ENCODE measurements around the gene SEMG1. TPM values are rescaled to one million over a fixed set of nuclear protein-coding genes. Genes with fewer than 3 reads are reported as not detected.

The SEMG1 gene
- polyA plus RNA-seq, 1 donor (not counting 4 experiments of a cell fraction or from before 2014, with no cell fraction given): not detected

GRCh38 chr20:45209924-45210323 lies 3.1 kb downstream of the SEMG1 start:
- Histone ChIP-seq H3K9me3 (ENCODE audit: control insufficient read depth, low read depth, low read length) (no peaks in the 10 kb centered on the region), H3K79me2 (ENCODE audit: control insufficient read depth, insufficient read depth, low read length) (no peaks in the 10 kb centered on the region), H3K4me1 (ENCODE audit: control insufficient read depth, extremely low read depth, insufficient read depth, low read length) (no peaks in the 10 kb centered on the region), H2AFZ (ENCODE audit: control insufficient read depth, low read length) (no peak overlapping the region), H3K9ac (ENCODE audit: control insufficient read depth, extremely low read depth, insufficient read depth, low read length) (no peak overlapping the region), H3K4me2 (ENCODE audit: control insufficient read depth, extremely low read depth, insufficient read depth, low read depth, low read length) (no peak overlapping the region), H4K20me1 (ENCODE audit: control insufficient read depth, extremely low read depth, insufficient read depth, low read length) (no peaks in the 10 kb centered on the region), H3K36me3 (ENCODE audit: control insufficient read depth in 2 of 2, extremely low read depth in 1 of 2, insufficient read depth in 2 of 2, low read length in 2 of 2) (no peaks in the 10 kb centered on the region), H3K27me3 (ENCODE audit: control insufficient read depth, extremely low read depth, insufficient read depth, low read length) (no peaks in the 10 kb centered on the region), H3K27ac (ENCODE audit: control insufficient read depth, insufficient read depth, low read length) (no peak overlapping the region), H3K9me1 (ENCODE audit: control insufficient read depth, extremely low read depth, insufficient read depth, low read length) (no peaks in the 10 kb centered on the region), H3K4me3 (ENCODE audit: control insufficient read depth in 2 of 3, extremely low read depth in 1 of 3, insufficient read depth in 2 of 3, low read depth in 1 of 3, low read length in 3 of 3) (no peak overlapping the region)
- DNase-seq (ENCODE audit: low read depth, low spot score): no peak
- TF ChIP-seq CTCF (optimal IDR thresholded peaks at IDR 0.05 in 1 of 3, IDR thresholded peaks at IDR 0.05 in 1 of 3, conservative IDR thresholded peaks at IDR 0.05 in 1 of 3; ENCODE audit: extremely low read depth in 1 of 3, insufficient read depth in 2 of 3, low read length in 3 of 3): no peak
- FAIRE-seq: no peak
- dilution Hi-C loops (cut with MboI; ENCODE audit: extremely low pct_ligation_motif_present, low sequenced_read_pairs): no loop called here

DNA sequence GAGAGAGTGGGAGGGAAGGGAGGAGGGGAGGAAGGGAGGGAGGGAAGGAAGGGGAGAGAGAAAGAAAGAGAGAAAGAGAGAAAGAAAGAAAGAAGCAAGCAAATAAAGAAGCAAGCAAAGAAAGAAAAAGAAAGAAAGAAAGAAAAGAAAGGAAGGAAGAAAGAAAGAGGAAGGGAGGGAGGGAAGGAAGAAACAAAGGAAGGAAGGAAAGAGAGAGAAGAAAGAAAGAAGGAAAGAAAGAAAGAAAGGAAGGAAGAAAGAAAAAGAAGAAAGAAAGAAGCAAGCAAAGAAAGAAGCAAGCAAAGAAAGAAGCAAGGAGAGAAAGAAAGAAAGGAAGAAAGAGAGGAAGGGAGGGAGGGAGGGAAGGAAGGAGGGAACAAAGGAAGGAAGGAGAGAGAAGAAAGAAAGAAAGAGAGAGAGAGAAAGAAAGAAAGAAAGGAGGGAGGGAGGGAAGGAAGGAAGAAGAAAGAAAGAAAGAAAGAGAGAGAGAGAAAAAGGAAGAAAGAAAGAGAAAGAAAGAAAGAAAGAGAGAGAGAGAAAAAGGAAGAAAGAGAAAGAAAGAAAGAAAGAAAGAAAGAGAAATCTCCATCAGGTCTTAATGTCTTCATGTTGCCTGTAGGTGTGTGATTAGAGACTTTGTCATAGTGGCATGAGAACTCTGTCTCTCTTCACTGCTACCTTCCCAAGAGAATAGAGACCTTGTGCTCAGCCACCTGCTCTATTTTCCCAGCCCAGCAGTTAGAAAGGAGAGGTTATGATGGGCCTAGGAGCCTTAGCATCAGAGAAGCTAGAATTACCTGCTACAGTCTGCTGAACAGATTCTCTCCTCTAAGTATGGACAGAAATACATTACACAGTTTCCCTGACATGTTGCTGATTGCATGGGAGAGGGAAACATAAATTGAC lies 5.0 kb downstream of the SEMG1 start:
- Histone ChIP-seq H3K9ac (ENCODE audit: control insufficient read depth, extremely low read depth, insufficient read depth, low read length) (no peak overlapping the region), H3K9me3 (ENCODE audit: control insufficient read depth, low read depth, low read length) (no peaks in the 10 kb centered on the region), H4K20me1 (ENCODE audit: control insufficient read depth, extremely low read depth, insufficient read depth, low read length) (no peaks in the 10 kb centered on the region), H3K4me2 (ENCODE audit: control insufficient read depth, extremely low read depth, insufficient read depth, low read depth, low read length) (no peak overlapping the region), H3K27me3 (ENCODE audit: control insufficient read depth, extremely low read depth, insufficient read depth, low read length) (no peaks in the 10 kb centered on the region), H3K27ac (ENCODE audit: control insufficient read depth, insufficient read depth, low read length) (no peak overlapping the region), H3K4me3 (ENCODE audit: control insufficient read depth in 2 of 3, extremely low read depth in 1 of 3, insufficient read depth in 2 of 3, low read depth in 1 of 3, low read length in 3 of 3) (no peak overlapping the region), H3K4me1 (ENCODE audit: control insufficient read depth, extremely low read depth, insufficient read depth, low read length) (no peaks in the 10 kb centered on the region), H3K36me3 (ENCODE audit: control insufficient read depth in 2 of 2, extremely low read depth in 1 of 2, insufficient read depth in 2 of 2, low read length in 2 of 2) (no peaks in the 10 kb centered on the region), H2AFZ (ENCODE audit: control insufficient read depth, low read length) (no peak overlapping the region), H3K79me2 (ENCODE audit: control insufficient read depth, insufficient read depth, low read length) (no peaks in the 10 kb centered on the region), H3K9me1 (ENCODE audit: control insufficient read depth, extremely low read depth, insufficient read depth, low read length) (no peaks in the 10 kb centered on the region)
- DNase-seq (ENCODE audit: low read depth, low spot score) (no peak), FAIRE-seq (no peak)
- dilution Hi-C loops (cut with MboI; ENCODE audit: extremely low pct_ligation_motif_present, low sequenced_read_pairs): no loop called here
- TF ChIP-seq EZH2 (IDR thresholded peaks at IDR 0.05; ENCODE audit: low read length): no peak
- no peak for TF ChIP-seq CTCF (optimal IDR thresholded peaks at IDR 0.05 in 1 of 3, IDR thresholded peaks at IDR 0.05 in 1 of 3, conservative IDR thresholded peaks at IDR 0.05 in 1 of 3; ENCODE audit: extremely low read depth in 1 of 3, insufficient read depth in 2 of 3, low read length in 3 of 3)
